ENCODE data around the gene DAZL.

DAZL gene

GRCh38 chr3:16589867-16590624, 15.2 kb downstream of the DAZL start:
- DNase-seq = no peak

GRCh38 chr3:16589120-16589519, 16.1 kb downstream of the DAZL start:
- no peak for DNase-seq

- DNase-seq = no peak
Observed at GRCh38 chr3:16587681-16588060, 17.6 kb downstream of the DAZL start.

GRCh38 chr3:16587047-16587680, 18.1 kb downstream of the DAZL start:
- peak; percentile 10 to 20 for DNase-seq

GRCh38 chr3:16584880-16585279, 20.3 kb downstream of the DAZL start:
- no peak for DNase-seq

GRCh38 chr3:16583551-16583950, 21.7 kb downstream of the DAZL start:
- DNase-seq = no peak

GRCh38 chr3:16570113-16570512, 35.1 kb downstream of the DAZL start:
- DNase-seq = no peak

- no peak for DNase-seq
Observed at GRCh38 chr3:16568532-16568931, 36.7 kb downstream of the DAZL start.

- DNase-seq = no peak
Observed at GRCh38 chr3:16568115-16568514, 37.1 kb downstream of the DAZL start.

- DNase-seq = no peak
Observed at GRCh38 chr3:16559653-16560365, 45.4 kb downstream of the DAZL start.

- DNase-seq = no peak
Observed at GRCh38 chr3:16554126-16554525, 51.1 kb downstream of the DAZL start.

- DNase-seq = no peak
Observed at GRCh38 chr3:16552757-16553156, 52.5 kb downstream of the DAZL start.

GRCh38 chr3:16551342-16551976, 53.8 kb downstream of the DAZL start:
- no peak for DNase-seq

GRCh38 chr3:16550676-16551341, 54.4 kb downstream of the DAZL start:
- DNase-seq = peak; percentile 83 to 88

GRCh38 chr3:16550305-16550675, 54.9 kb downstream of the DAZL start:
- DNase-seq = no peak

- DNase-seq = no peak
Observed at GRCh38 chr3:16548721-16549120, 56.5 kb downstream of the DAZL start.

- no peak for DNase-seq
Observed at GRCh38 chr3:16547561-16548357, 57.5 kb downstream of the DAZL start.

GRCh38 chr3:16546186-16547010, 58.8 kb downstream of the DAZL start:
- no peak for DNase-seq

GRCh38 chr3:16545413-16546185, 59.6 kb downstream of the DAZL start:
- no peak for DNase-seq

- DNase-seq = no peak
Observed at GRCh38 chr3:16543242-16543864, 61.9 kb downstream of the DAZL start.

All from Kasumi-1 (cell line).